ENCODE data around the gene ROPN1.
"Not testable (repeated sequence)": the region's sequence is repeated elsewhere in the genome, so short reads cannot be mapped to it uniquely, and the experiment has no call there.

ROPN1 gene

DNA sequence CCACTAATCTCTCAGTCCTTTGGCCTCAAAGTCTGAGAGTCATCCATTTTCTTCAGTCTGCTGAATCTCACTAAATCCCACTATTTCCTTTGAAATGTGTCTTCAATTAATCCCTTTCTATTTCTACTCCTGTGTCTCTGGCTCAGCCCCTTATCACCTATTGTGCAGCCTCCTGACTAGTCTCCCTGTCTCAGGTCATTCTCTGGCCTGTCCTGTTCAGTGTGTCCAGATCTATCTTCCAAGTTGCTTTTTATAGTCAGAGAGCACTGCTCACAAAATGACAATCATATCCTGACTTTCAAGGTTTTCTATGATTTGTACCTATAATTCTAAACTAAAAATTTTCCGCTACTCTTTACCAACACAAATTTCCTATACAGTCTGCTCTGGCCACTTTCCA is 7.6 kb downstream of the ROPN1 start:
- no peak overlapping the region for H3K4me3 ChIP-seq (ENCODE audit: low read depth, low read length)
- TF ChIP-seq, protein P1, sequence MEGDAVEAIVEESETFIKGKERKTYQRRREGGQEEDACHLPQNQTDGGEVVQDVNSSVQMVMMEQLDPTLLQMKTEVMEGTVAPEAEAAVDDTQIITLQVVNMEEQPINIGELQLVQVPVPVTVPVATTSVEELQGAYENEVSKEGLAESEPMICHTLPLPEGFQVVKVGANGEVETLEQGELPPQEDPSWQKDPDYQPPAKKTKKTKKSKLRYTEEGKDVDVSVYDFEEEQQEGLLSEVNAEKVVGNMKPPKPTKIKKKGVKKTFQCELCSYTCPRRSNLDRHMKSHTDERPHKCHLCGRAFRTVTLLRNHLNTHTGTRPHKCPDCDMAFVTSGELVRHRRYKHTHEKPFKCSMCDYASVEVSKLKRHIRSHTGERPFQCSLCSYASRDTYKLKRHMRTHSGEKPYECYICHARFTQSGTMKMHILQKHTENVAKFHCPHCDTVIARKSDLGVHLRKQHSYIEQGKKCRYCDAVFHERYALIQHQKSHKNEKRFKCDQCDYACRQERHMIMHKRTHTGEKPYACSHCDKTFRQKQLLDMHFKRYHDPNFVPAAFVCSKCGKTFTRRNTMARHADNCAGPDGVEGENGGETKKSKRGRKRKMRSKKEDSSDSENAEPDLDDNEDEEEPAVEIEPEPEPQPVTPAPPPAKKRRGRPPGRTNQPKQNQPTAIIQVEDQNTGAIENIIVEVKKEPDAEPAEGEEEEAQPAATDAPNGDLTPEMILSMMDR (IDR thresholded peaks at IDR 0.05; ENCODE audit: borderline replicate concordance, insufficient read depth, low read depth, low read length), result no peak

DNA sequence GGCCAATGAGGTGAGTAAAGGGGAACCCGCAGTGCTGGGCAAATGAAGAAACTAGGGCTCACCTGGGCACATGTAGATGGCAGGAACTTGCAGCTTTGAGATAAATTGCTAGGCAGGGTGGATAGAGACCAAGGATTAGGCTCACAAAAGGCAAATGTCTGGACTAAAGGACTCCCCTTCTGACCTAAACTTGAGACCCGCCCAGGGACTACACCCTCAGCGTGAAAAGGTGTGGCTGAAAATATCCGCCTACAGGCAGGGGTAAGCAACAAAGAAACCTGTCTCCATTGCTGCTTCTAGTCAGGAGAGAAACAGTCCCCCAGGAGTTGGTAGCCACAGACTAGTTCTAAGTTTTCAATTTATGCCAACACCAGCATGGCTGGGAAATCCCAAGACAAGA is 10.6 kb downstream of the ROPN1 start:
- not testable (repeated sequence) for H3K4me3 ChIP-seq (ENCODE audit: low read depth, low read length)

DNA sequence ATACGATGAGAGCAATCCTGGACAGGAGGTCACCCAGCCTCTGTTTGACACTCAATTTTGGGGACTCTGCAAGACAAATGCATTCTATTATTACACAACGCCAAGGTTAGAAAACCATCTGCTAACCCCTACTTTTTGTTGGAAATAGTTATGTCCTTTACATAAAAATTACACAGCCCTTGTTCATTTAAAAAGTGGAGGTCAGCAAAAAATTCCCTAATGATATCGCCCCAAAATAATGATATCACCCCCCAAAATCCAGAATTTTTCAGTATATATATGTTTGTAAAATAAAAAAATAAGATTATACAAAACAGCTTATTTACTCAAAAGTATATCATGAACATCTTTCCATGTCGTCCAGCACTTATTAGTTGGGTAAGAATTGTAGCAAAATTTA is 11.4 kb downstream of the ROPN1 start:
- no peak overlapping the region for H3K4me3 ChIP-seq (ENCODE audit: low read depth, low read length)
- TF ChIP-seq, protein P1 (IDR thresholded peaks at IDR 0.05; ENCODE audit: borderline replicate concordance, insufficient read depth, low read depth, low read length), result no peak

DNA sequence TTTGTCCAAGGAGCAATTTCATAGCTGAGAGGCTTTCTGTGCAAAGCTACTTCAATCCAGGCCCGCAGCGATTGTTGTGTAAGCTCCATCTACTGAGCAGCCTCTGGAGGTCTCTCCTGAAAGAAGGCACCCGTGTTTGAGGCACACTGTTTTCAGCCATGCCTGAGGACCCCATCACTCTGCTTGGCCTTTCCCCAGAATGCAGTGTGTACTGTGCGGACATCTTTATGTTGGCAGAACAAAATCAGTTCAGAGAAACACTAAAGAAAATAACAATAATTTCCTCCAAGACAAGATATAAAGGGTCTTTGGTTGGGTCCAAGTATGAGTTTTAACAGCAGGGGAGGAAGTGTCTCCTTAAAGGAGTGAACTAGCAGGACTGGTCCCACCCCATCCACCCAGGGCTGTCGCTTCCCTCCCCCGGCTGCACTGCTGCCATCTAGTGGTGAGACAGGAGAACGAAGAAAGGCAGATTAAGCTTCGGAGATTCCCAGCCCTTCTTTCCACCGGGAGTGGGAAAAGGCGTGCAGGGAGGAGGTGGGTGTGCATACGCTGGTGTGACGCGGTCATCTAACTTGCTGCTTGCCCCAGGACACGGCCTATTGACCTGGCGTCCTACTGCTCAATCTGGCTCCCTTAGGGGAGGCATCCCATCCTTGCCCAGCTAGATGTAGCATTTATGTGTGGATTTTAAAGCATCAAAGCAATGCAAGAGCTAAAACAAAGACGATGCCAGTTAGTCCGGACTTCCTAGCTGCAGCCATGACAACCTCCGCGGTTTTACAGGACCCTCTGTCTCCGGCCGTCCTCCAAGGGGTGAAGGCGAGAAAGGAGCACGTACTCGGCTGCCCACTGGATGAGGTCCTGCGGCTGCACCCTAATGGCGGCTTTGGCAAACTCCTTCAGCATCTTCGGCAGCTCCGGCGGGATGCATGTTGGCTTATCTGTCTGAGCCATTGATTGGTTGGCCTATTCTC is 12.1 kb downstream of the ROPN1 start:
- TF ChIP-seq, protein P1 (IDR thresholded peaks at IDR 0.05; ENCODE audit: borderline replicate concordance, insufficient read depth, low read depth, low read length), result peak; percentile 53
- not testable (repeated sequence) for H3K4me3 ChIP-seq (ENCODE audit: low read depth, low read length)

DNA sequence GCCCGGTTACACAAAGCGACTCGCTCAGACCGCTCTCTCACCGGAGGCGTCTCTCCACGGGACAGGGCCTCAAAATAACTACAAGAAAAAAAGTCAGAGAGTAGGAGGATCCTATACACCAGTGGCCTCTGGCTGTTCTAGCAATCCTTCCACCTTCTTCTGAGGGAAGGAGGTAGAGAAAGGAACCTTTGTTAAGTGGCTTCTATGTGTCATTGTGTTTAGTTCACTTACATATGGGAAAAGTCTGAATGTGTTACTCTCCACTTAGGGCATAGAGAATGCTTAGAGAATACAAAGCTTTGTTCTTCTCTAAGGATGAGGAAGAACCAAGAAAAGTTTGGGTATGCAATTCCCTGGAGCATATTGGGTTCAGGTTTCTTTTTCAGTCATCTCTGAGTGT is 15.0 kb downstream of the ROPN1 start:
- H3K4me3 ChIP-seq (ENCODE audit: low read depth, low read length), result not testable (repeated sequence)

DNA sequence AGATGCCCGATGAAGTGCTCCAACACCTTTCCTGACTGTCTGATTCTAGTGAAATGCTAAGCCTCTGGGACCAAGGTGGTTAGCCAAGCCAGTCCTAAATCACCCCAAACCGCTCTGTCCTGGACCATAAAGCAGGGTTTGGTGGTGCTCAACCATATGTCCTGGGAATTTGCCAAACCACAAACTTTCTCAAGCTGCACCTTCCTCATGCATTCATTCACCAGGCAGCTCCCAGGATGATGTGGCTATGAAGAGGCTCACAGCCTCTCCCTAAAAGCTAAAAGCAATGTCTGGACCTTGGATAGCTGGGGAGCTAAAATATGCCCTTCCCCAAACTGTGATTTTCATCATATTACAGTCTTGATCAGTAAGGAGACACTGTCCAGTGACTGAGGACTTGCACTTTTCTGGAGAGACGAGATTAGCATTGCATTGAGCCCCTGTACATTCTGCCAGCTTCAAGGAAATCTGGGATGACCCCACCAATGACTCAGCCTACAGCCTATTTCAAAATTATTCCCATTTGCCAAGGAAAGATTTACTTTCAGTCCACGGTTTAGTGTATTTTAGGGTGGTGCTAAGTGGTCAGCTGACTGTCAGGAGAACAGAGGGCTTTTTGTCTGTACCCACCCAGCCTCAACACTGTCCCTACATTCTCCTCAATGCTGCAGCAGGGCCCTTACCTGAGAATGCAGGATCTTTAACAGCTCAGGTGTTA is 15.6 kb downstream of the ROPN1 start:
- H3K4me3 ChIP-seq (ENCODE audit: low read depth, low read length), result not testable (repeated sequence)

DNA sequence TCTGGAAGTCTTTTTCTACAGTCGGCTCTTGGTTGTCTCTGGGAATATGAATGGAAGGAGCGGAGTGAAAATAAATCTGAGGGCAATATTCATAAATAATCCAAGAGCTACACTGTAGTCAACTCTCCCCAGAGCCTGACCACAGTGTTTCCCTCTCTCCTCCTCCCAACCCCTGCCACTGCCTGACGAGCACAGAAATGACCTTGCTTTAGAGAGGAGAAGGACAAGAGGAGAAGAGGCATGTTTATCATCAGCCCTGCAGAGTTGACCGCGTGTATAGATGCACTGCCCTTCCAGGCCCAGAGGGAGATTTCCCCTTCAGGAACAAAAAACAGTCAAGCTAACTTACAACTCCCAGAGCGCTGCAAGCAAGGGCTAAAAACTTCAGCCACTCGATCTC is 16.9 kb downstream of the ROPN1 start:
- H3K4me3 ChIP-seq (ENCODE audit: low read depth, low read length), result not testable (repeated sequence)

DNA sequence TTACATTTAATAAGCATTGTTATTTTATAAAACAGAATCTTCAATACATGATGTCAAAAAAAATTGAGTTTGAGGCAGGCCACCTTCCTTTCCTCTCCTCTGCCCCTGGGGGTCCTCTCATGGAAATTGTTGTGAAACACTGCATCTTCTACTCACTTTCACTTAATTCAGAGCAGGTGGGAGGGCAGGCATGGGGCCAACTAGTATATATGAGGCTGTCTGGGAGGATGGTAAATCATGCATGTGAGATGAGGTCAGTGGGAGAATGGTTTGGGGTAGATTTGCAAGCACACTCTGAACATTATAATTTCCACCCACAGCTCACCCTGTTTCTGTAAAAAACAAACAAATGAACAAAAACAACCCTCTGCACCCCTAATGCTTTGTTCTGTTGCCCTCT is 20.5 kb downstream of the ROPN1 start:
- H3K4me3 ChIP-seq (ENCODE audit: low read depth, low read length), result no peak overlapping the region
- TF ChIP-seq, protein P1 (IDR thresholded peaks at IDR 0.05; ENCODE audit: borderline replicate concordance, insufficient read depth, low read depth, low read length), result no peak

DNA sequence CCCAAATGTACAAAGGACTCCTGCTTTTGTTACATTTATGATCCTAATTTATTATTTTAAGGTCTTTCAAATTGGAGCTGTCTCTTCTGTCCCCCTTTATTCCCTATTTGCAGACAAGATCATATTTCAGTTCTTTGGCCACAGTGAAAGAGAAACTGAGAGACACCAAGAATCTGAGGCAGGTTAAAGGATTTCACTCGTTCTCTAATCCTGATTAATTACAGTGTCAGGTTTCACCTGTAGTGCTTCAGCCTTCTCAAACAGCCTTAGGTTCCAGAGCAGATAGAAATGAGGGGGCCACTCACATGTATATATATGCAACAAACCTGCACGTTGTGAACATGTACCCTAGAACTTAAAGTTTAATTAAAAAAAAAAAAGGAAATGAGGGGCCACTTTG is 24.7 kb downstream of the ROPN1 start:
- not testable (repeated sequence) for H3K4me3 ChIP-seq (ENCODE audit: low read depth, low read length)

DNA sequence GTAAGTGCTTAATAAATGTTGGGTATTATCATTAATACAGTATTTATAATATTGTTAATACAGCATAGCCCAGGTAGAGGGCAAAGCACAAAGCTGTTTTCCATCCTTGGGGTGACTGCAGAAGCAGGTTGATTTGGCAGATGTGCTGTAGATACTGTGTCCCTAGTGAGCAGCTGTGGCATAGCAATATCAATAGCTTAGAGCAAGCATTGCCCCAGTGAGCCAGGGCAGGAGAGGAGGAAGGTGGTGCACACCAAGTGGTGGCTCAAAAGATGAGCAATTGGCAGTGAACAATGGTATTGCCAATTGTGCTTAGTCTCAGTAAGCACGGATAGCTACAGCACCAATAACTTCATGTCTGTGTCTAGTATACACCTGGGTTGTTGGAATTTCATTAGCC is 25.1 kb downstream of the ROPN1 start:
- H3K4me3 ChIP-seq (ENCODE audit: low read depth, low read length), result not testable (repeated sequence)

DNA sequence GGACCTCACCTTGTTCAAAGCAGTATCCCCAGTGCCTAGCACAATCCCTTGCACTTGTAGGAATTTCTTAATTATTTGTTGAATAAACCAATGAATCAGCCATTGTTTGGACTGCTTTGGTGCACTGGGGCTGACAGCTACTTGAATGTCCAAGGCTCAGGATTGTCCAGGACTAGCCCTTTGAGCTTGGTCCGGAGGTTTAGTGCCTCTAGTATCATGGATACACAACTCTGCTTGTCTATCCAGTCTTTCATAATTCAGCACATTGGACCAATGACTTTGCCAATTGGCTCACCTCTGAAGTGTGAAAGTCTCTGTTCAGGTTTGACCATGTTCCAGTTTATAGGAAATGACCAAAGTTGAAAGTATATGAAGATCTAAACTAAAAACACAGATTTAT is 27.1 kb downstream of the ROPN1 start:
- not testable (repeated sequence) for H3K4me3 ChIP-seq (ENCODE audit: low read depth, low read length)
